ENCODE measurements around the gene TH. TPM values are rescaled to one million over a fixed set of nuclear protein-coding genes. Genes with fewer than 3 reads are reported as not detected.

TH gene
- total and polyA plus RNA-seq, 2 of the 8 experiments (the other 6 are each of a cell fraction or from before 2014, with no cell fraction given) = 0.09 TPM; not detected in 1

GRCh38 chr11:2142762-2143202, 28.8 kb downstream of the TH start:
- FAIRE-seq (no peak), DNase-seq (ENCODE audit: low read depth in 1 of 2, low spot score in 2 of 2) (no peak)
- POLR2A ChIA-PET (ENCODE audit: partially characterized antibody) = no interaction called here

More at GRCh38 chr11:2142762-2143202, 28.8 kb downstream of the TH start:
- no peak overlapping the region for H2BK20ac ChIP-seq (ENCODE audit: low read length)
- no peaks in the 10 kb centered on the region for H3K79me2 ChIP-seq (ENCODE audit: control insufficient read depth in 1 of 2, insufficient read depth in 2 of 2, low read length in 2 of 2)
- no peak overlapping the region for H4K91ac ChIP-seq (replicated peaks; ENCODE audit: insufficient read length, low read length)
- H3K14ac ChIP-seq (ENCODE audit: insufficient read length) = no peak overlapping the region
- peaks cover 0 to 12% (median 7%) of the 10 kb centered on the region in 4 experiments; a peak in 6 of 7 replicates for H3K4me1 ChIP-seq (replicated peaks in 1 of 4; ENCODE audit: control insufficient read depth in 3 of 4, insufficient read depth in 4 of 4, low read length in 3 of 4)
- H3K56ac ChIP-seq (replicated peaks; ENCODE audit: insufficient read length, low read depth, low read length) = no peak overlapping the region
- H3K79me1 ChIP-seq (ENCODE audit: low read depth, low read length) = no peaks in the 10 kb centered on the region
- H3K36me3 ChIP-seq (ENCODE audit: control insufficient read depth in 2 of 4, insufficient read depth in 4 of 4, low read length in 3 of 4) = peaks cover 0 to 3% (median 0%) of the 10 kb centered on the region in 4 experiments; a peak in 1 of 8 replicates
- H3K9me3 ChIP-seq (ENCODE audit: insufficient read depth in 2 of 2, low read depth in 1 of 2, low read length in 1 of 2) = no peaks in the 10 kb centered on the region
- peaks cover 10 to 18% of the 10 kb centered on the region in 2 experiments for H4K20me1 ChIP-seq (replicated peaks in 1 of 2; ENCODE audit: control insufficient read depth in 1 of 2, insufficient read depth in 2 of 2, low read length in 2 of 2)
- WGBS, 2 experiments (ENCODE audit: extremely low coverage in 1 of 2, insufficient coverage in 1 of 2, insufficient read length in 1 of 2, insufficient replicate concordance in 2 of 2, low coverage in 1 of 2, low lambda C conversion rate in 2 of 2, missing lambda C conversion rate in 1 of 2) = 18% methylated on average over 6 of the region's 6 CpGs; no CpG with 5 or more reads in 1 of the 2 experiments
- H2AFZ ChIP-seq (ENCODE audit: low read length) = no peak overlapping the region
- no peak overlapping the region for H3K27ac ChIP-seq (ENCODE audit: low read depth, low read length)
- no peak overlapping the region for H2BK5ac ChIP-seq (ENCODE audit: low read depth, low read length)
- no peak overlapping the region for H3K18ac ChIP-seq (ENCODE audit: extremely low read depth, low read length)
- no peak overlapping the region for H4K8ac ChIP-seq (ENCODE audit: extremely low read depth, insufficient read depth, low read length)
- H3K4ac ChIP-seq (replicated peaks; ENCODE audit: insufficient read length, low read depth, low read length) = no peak overlapping the region
- no peak overlapping the region for H2BK120ac ChIP-seq (replicated peaks; ENCODE audit: low read depth, low read length)
- no peak overlapping the region for H3K4me3 ChIP-seq (ENCODE audit: extremely low read depth in 1 of 4, insufficient read depth in 2 of 4, low read depth in 3 of 4, low read length in 4 of 4)
- no peak overlapping the region for H2AK5ac ChIP-seq (ENCODE audit: low read depth, low read length)
- H3K23me2 ChIP-seq (ENCODE audit: low read depth, low read length) = peaks cover 3% of the 10 kb centered on the region; the same call in 1 of the 2 replicates
- no peak overlapping the region for H4K5ac ChIP-seq (ENCODE audit: insufficient read length, low read depth, low read length)
- no peak overlapping the region for H2BK12ac ChIP-seq (ENCODE audit: low read depth, low read length)
- H3K9ac ChIP-seq (replicated peaks in 1 of 4; ENCODE audit: extremely low read depth in 1 of 4, low read depth in 3 of 4, low read length in 3 of 4) = no peak overlapping the region
- no peak for TF ChIP-seq CREB1 (IDR thresholded peaks at IDR 0.05)
- TF ChIP-seq ZNF274 (IDR thresholded peaks at IDR 0.05; ENCODE audit: borderline replicate concordance, extremely low read depth, low read length) = no peak
- peak; percentile 74 for TF ChIP-seq EZH2 (IDR thresholded peaks at IDR 0.05; ENCODE audit: low read depth, low read length, severe bottlenecking)
- peak; percentile 72 for TF ChIP-seq RNF2 (IDR thresholded peaks at IDR 0.05; ENCODE audit: borderline replicate concordance, low read depth, low read length, missing control alignments, poor library complexity, severe bottlenecking)
- H3K23ac ChIP-seq (ENCODE audit: insufficient read length) = no peak overlapping the region
- CTCF ChIA-PET (ENCODE audit: partially characterized antibody) = interaction anchor here (1.4 to 12.3 kb wide), 5 partner anchors 9 to 442 kb away, joined by 4 to 170 read pairs (median 8); no protein-coding TSS in a partner anchor
- peaks cover 95 to 100% (median 98%) of the 10 kb centered on the region in 4 experiments for H3K27me3 ChIP-seq (replicated peaks in 1 of 4; ENCODE audit: control insufficient read depth in 3 of 4, extremely low read depth in 1 of 4, insufficient read depth in 3 of 4, low read length in 3 of 4)
- H3K4me2 ChIP-seq (ENCODE audit: insufficient read depth in 1 of 2, low read depth in 2 of 2, low read length in 2 of 2) = no peak overlapping the region
- H2BK15ac ChIP-seq (ENCODE audit: low read length) = no peak overlapping the region
